ENCODE results near the gene WDR64. TPM values are rescaled to one million over a fixed set of nuclear protein-coding genes. Genes with fewer than 3 reads are reported as not detected.
A peak's percentile ranks its signal among the peaks of the same experiment; 100 is the strongest.
"Not testable (repeated sequence)": the region's sequence is repeated elsewhere in the genome, so short reads cannot be mapped to it uniquely, and the experiment has no call there.

WDR64 gene
- total and polyA plus RNA-seq, 4 donors = 0.11 to 0.32 (median 0.11) TPM; not detected in 1

- no CpG with 5 or more reads among the region's 4 CpGs for WGBS (ENCODE audit: insufficient coverage)
- DNase-seq (ENCODE audit: low read depth in 4 of 6, low spot score in 6 of 6) = no peak
Observed at GRCh38 chr1:241821363-241821762, 169.3 kb downstream of the WDR64 start.

DNA sequence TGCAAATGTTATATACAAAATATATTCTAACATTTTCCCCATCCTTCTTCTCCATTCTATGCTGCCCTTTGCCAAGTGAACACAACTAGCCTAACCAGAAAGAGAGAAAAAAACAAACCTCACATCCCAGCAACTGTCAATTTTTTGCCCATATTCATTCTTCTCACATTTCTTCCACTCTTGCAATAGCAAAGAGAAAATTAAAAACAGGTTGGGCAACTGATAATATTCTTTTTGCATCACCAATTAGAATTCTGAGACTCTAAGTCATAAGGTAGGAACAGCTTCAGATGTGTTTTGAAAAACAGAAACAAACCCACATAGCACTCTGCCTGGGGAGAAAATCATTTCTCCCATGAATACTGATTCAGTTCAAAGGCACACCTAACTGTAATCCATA, 170.8 kb downstream of the WDR64 start:
- Histone ChIP-seq H3K27me3 (ENCODE audit: control insufficient read depth, insufficient read depth, low read length) (no peaks in the 10 kb centered on the region), H3K4me1 (ENCODE audit: control insufficient read depth, insufficient read depth, low read length) (no peaks in the 10 kb centered on the region), H3K4me3 (ENCODE audit: low read depth, low read length) (no peak overlapping the region), H3K27ac (ENCODE audit: low read depth, low read length) (no peak overlapping the region), H3K36me3 (ENCODE audit: control insufficient read depth, insufficient read depth, low read length) (no peaks in the 10 kb centered on the region), H3K9me3 (ENCODE audit: control insufficient read depth, insufficient read depth, low read length) (no peaks in the 10 kb centered on the region)
- DNase-seq (ENCODE audit: low read depth in 4 of 6, low spot score in 6 of 6) = no peak

More at GRCh38 chr1:241821363-241821762, 169.3 kb downstream of the WDR64 start:
- Histone ChIP-seq H3K36me3 (ENCODE audit: control insufficient read depth, insufficient read depth, low read length) (no peaks in the 10 kb centered on the region), H3K9me3 (ENCODE audit: control insufficient read depth, insufficient read depth, low read length) (no peaks in the 10 kb centered on the region), H3K4me1 (ENCODE audit: control insufficient read depth, insufficient read depth, low read length) (no peaks in the 10 kb centered on the region), H3K27ac (ENCODE audit: low read depth, low read length) (no peak overlapping the region), H3K4me3 (ENCODE audit: low read depth, low read length) (no peak overlapping the region), H3K27me3 (ENCODE audit: control insufficient read depth, insufficient read depth, low read length) (no peaks in the 10 kb centered on the region)

DNA sequence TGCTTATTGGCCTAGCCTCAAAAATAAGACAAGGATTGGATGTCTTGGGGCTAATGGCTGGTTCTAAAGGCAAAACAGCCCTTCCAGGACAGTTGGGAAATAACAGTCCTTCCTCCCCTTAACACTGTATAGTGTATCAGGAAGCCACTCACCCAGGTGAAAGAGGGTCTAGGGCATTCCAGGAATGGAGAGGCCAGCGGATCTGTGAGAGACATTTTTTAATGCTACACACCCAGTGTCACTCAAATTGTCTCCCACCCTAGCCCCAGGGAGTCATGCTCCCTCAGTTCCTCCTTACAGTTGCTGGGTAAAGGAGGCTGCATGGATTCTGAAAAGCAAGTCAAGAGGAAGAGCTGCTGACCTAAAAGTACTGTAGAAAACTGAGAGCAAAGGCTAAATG, 171.8 kb downstream of the WDR64 start:
- no CpG with 5 or more reads among the region's 1 CpG for WGBS (ENCODE audit: insufficient coverage)
- Histone ChIP-seq H3K4me3 (ENCODE audit: low read depth, low read length) (no peak overlapping the region), H3K9me3 (ENCODE audit: control insufficient read depth, insufficient read depth, low read length) (no peaks in the 10 kb centered on the region), H3K27ac (ENCODE audit: low read depth, low read length) (no peak overlapping the region), H3K36me3 (ENCODE audit: control insufficient read depth, insufficient read depth, low read length) (no peaks in the 10 kb centered on the region), H3K27me3 (ENCODE audit: control insufficient read depth, insufficient read depth, low read length) (no peaks in the 10 kb centered on the region), H3K4me1 (ENCODE audit: control insufficient read depth, insufficient read depth, low read length) (no peaks in the 10 kb centered on the region)
- DNase-seq (ENCODE audit: low read depth in 4 of 6, low spot score in 6 of 6) = no peak

DNA sequence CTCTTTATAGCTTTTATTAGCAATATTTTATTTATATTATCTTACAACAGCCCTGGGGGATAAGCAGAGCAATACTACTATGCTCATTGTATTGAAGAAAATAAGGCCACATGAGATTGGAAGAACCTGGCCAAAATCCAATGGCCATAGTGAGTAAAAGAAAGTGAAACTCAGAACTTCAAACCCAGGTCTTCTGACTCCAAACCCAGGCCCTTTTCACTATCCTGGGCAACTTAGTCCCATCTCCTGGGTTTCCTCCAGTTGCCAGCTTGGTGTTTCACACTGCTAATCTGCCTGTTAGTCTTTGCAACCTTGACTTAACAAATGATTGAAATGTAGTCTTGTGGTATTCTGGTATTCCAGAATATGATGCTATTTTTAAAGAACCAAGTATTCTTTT, 173.5 kb downstream of the WDR64 start:
- Histone ChIP-seq H3K27me3 (ENCODE audit: control insufficient read depth, insufficient read depth, low read length) (no peaks in the 10 kb centered on the region), H3K27ac (ENCODE audit: low read depth, low read length) (no peak overlapping the region), H3K4me3 (ENCODE audit: low read depth, low read length) (no peak overlapping the region), H3K9me3 (ENCODE audit: control insufficient read depth, insufficient read depth, low read length) (no peaks in the 10 kb centered on the region), H3K36me3 (ENCODE audit: control insufficient read depth, insufficient read depth, low read length) (no peaks in the 10 kb centered on the region), H3K4me1 (ENCODE audit: control insufficient read depth, insufficient read depth, low read length) (no peaks in the 10 kb centered on the region)
- peak in 1 of 6 donors; percentile 20 for DNase-seq (ENCODE audit: low read depth in 4 of 6, low spot score in 6 of 6)

GRCh38 chr1:241826613-241827012, 174.5 kb downstream of the WDR64 start:
- H3K9me3 ChIP-seq (ENCODE audit: control insufficient read depth, insufficient read depth, low read length); H3K27ac ChIP-seq (ENCODE audit: low read depth, low read length); H3K4me3 ChIP-seq (ENCODE audit: low read depth, low read length); H3K4me1 ChIP-seq (ENCODE audit: control insufficient read depth, insufficient read depth, low read length); H3K27me3 ChIP-seq (ENCODE audit: control insufficient read depth, insufficient read depth, low read length); H3K36me3 ChIP-seq (ENCODE audit: control insufficient read depth, insufficient read depth, low read length); DNase-seq (ENCODE audit: low read depth in 4 of 6, low spot score in 6 of 6): not testable (repeated sequence)
- 98% methylated on average over 5 of the region's 9 CpGs for WGBS (ENCODE audit: insufficient coverage)

GRCh38 chr1:241827264-241827663, 175.2 kb downstream of the WDR64 start:
- Histone ChIP-seq H3K4me1 (ENCODE audit: control insufficient read depth, insufficient read depth, low read length) (no peaks in the 10 kb centered on the region), H3K4me3 (ENCODE audit: low read depth, low read length) (no peak overlapping the region), H3K27me3 (ENCODE audit: control insufficient read depth, insufficient read depth, low read length) (no peaks in the 10 kb centered on the region), H3K27ac (ENCODE audit: low read depth, low read length) (no peak overlapping the region), H3K9me3 (ENCODE audit: control insufficient read depth, insufficient read depth, low read length) (no peaks in the 10 kb centered on the region), H3K36me3 (ENCODE audit: control insufficient read depth, insufficient read depth, low read length) (no peaks in the 10 kb centered on the region)
- 86% methylated on average over 1 of the region's 2 CpGs for WGBS (ENCODE audit: insufficient coverage)
- peak in 2 of 6 donors; percentile 11 to 69 for DNase-seq (ENCODE audit: low read depth in 4 of 6, low spot score in 6 of 6)

DNA sequence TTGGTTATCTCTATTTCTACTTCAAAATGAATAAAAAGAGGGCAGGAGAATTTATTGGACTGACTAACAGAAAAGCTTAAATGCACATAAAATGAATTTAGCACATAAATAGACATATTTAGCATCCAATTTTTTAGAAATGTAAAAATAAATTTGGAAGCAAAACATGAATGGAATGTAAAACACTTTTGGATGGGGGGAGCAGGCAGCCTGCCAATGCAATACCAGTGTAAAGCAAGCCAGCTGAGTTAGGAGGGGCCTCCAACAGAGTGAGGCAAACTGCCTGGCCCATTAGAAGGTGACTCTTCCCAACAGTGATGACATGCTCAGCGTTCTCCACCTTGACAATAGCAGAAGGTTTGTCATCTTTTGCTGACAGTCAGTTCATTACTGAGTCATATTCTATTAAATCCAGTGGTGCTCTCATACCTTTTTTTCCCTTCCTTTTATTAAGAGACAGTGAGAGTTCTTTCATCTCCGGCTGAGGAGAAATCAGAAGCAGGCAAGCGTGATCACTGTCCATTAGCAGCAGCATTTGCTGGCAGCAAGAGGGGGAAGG, 176.5 kb downstream of the WDR64 start:
- Histone ChIP-seq H3K4me3 (ENCODE audit: low read depth, low read length) (no peak overlapping the region), H3K4me1 (ENCODE audit: control insufficient read depth, insufficient read depth, low read length) (no peaks in the 10 kb centered on the region), H3K27me3 (ENCODE audit: control insufficient read depth, insufficient read depth, low read length) (no peaks in the 10 kb centered on the region), H3K36me3 (ENCODE audit: control insufficient read depth, insufficient read depth, low read length) (no peaks in the 10 kb centered on the region), H3K27ac (ENCODE audit: low read depth, low read length) (no peak overlapping the region), H3K9me3 (ENCODE audit: control insufficient read depth, insufficient read depth, low read length) (no peaks in the 10 kb centered on the region)
- peak in 2 of 6 donors; percentile 70 to 73 for DNase-seq (ENCODE audit: low read depth in 4 of 6, low spot score in 6 of 6)
- 57% methylated on average over 1 of the region's 3 CpGs for WGBS (ENCODE audit: insufficient coverage)

DNA sequence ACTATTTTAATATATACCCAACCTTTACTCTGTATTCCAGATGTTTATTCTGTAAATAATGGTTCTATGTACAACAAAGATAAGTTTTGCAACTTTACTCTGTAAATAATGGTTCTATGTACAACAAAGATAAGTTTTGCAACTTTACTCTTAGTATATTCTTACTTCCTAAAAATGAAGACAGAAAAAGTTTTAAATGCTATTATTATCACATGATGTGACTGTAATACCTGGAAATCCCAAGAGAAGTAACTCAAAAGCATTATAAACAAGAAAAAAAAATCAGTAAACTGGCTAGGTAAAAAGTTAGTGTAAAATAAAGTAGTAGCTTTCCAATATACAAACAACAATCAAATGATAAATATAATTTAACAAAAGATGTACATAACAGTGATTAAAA, 177.4 kb downstream of the WDR64 start:
- Histone ChIP-seq H3K36me3 (ENCODE audit: control insufficient read depth, insufficient read depth, low read length) (no peaks in the 10 kb centered on the region), H3K27me3 (ENCODE audit: control insufficient read depth, insufficient read depth, low read length) (no peaks in the 10 kb centered on the region), H3K4me3 (ENCODE audit: low read depth, low read length) (no peak overlapping the region), H3K27ac (ENCODE audit: low read depth, low read length) (no peak overlapping the region), H3K9me3 (ENCODE audit: control insufficient read depth, insufficient read depth, low read length) (no peaks in the 10 kb centered on the region), H3K4me1 (ENCODE audit: control insufficient read depth, insufficient read depth, low read length) (no peaks in the 10 kb centered on the region)
- no peak for DNase-seq (ENCODE audit: low read depth in 4 of 6, low spot score in 6 of 6)

DNA sequence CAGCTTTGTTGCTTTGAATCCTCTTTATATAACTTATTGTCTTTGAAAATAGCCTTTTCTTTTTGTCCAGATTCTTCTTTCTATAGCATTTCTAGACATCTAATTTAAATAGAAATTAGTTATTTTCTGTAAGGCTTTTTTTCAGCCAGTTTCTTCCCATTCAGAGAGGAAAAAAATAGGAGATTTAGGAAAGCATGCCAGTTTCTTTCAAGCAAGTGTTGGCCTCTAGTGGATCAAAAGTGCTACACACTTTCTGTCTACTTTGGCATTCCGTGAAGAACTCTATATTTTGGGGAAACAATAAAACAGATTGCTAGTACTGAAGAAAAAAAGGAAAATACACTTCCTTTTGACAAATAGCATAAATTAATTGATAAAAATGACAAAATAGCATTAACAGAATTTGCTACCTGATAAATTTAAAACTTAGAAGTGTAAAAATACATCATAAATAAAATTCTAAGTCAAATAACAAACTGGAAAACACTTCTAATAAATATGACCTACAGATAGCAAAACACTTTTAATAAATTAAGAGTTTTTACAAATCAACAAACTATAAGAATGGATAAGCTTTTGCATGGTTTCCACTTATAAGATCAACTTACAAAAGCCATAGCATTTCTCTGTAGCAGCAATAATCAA, 182.8 kb downstream of the WDR64 start:
- Histone ChIP-seq H3K27ac (ENCODE audit: low read depth, low read length) (no peak overlapping the region), H3K9me3 (ENCODE audit: control insufficient read depth, insufficient read depth, low read length) (no peaks in the 10 kb centered on the region), H3K4me3 (ENCODE audit: low read depth, low read length) (no peak overlapping the region), H3K27me3 (ENCODE audit: control insufficient read depth, insufficient read depth, low read length) (no peaks in the 10 kb centered on the region), H3K4me1 (ENCODE audit: control insufficient read depth, insufficient read depth, low read length) (no peaks in the 10 kb centered on the region), H3K36me3 (ENCODE audit: control insufficient read depth, insufficient read depth, low read length) (no peaks in the 10 kb centered on the region)
- no CpG with 5 or more reads among the region's 1 CpG for WGBS (ENCODE audit: insufficient coverage)
- peak in 5 of 6 donors; percentile 17 to 91 (median 48) for DNase-seq (ENCODE audit: low read depth in 4 of 6, low spot score in 6 of 6)

DNA sequence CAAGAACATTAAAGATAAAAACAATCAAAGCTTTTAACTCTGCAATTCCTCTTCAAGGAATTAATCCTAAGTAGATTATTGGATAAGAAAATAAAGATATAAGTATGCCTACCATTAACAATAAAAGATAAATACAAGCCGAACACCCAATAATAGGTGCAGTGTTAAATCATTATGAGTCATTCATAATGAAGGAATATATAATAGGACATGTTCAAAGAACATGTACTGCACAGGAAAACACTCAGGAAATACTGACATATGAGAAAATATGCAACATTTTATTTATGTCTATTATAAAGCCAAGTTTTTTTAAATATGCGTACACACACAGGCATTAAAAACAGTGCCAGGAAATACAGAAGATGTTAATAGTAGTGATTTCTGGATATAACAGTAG, 184.9 kb downstream of the WDR64 start:
- Histone ChIP-seq H3K27me3 (ENCODE audit: control insufficient read depth, insufficient read depth, low read length) (no peaks in the 10 kb centered on the region), H3K27ac (ENCODE audit: low read depth, low read length) (no peak overlapping the region), H3K4me1 (ENCODE audit: control insufficient read depth, insufficient read depth, low read length) (no peaks in the 10 kb centered on the region), H3K36me3 (ENCODE audit: control insufficient read depth, insufficient read depth, low read length) (no peaks in the 10 kb centered on the region), H3K9me3 (ENCODE audit: control insufficient read depth, insufficient read depth, low read length) (no peaks in the 10 kb centered on the region), H3K4me3 (ENCODE audit: low read depth, low read length) (no peak overlapping the region)
- no CpG with 5 or more reads among the region's 2 CpGs for WGBS (ENCODE audit: insufficient coverage)
- DNase-seq (ENCODE audit: low read depth in 4 of 6, low spot score in 6 of 6) = no peak

Data from spinal cord (tissue), 10 donors.